ENCODE data around the gene KCNN4. TPM values are rescaled to one million over a fixed set of nuclear protein-coding genes. Genes with fewer than 3 reads are reported as not detected.

KCNN4 gene
- total and polyA plus RNA-seq, 2 of the 13 experiments (the other 11 are each of a cell fraction or from before 2014, with no cell fraction given): 0.13 to 0.25 TPM

DNA sequence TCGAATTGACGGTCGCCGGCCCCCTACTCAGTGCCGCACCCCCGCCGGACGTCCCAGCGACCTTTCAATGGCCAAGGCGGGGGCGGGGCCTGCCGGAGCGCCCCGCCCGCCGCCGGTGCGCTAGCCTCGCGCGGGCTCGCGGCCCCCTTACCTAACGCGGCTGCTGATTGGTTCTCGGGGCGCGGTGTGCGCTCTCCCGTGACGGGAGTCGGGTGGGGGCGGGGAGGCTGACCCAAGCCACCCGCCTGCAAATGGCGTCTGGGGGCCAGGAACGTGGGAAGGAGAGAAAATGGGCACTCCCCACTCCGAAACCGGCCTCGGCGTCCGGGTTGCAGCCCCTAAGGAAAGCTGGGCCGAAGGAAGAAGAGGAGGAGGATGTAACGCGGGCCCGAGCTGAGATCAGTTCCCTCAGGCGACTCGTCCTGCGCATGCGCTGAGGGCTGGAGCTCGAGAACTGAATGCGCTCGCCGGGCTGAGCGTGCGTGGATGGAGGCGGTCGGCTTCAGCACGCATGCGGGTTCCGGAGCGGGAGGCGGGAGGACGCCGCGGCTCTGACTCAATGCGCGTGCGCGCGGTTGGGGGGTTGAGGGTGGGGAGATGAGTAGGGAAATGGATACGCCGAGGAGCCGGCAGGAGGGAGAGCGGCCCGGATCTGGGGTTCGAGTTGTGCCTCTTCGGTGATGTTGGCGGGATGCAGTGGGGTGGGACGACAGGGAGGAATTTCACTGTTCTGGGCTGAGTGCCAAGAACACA lies 26.1 kb downstream of the KCNN4 start, which contains the start of gene SMG9 (continued):
- TF ChIP-seq, protein P1, sequence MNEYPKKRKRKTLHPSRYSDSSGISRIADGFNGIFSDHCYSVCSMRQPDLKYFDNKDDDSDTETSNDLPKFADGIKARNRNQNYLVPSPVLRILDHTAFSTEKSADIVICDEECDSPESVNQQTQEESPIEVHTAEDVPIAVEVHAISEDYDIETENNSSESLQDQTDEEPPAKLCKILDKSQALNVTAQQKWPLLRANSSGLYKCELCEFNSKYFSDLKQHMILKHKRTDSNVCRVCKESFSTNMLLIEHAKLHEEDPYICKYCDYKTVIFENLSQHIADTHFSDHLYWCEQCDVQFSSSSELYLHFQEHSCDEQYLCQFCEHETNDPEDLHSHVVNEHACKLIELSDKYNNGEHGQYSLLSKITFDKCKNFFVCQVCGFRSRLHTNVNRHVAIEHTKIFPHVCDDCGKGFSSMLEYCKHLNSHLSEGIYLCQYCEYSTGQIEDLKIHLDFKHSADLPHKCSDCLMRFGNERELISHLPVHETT (CRISPR knock-in tag; conservative IDR thresholded peaks at IDR 0.05): peak; percentile 43; the same call in 1 of the 2 replicates
- TF ChIP-seq PHF8 (CRISPR knock-in tag; IDR thresholded peaks at IDR 0.05) (peak; percentile 95), ZNF446 (CRISPR knock-in tag; IDR thresholded peaks at IDR 0.05) (no peak), PHF5A (CRISPR knock-in tag; IDR thresholded peaks at IDR 0.05; ENCODE audit: low read depth, unreplicated experiment) (no peak), CHD4 (IDR thresholded peaks at IDR 0.05; ENCODE audit: borderline replicate concordance, low read length) (no peak), FOXP1 (IDR thresholded peaks at IDR 0.05) (no peak), FOXP1 (CRISPR knock-in tag; IDR thresholded peaks at IDR 0.05) (no peak), DPF2 (CRISPR knock-in tag; IDR thresholded peaks at IDR 0.05; ENCODE audit: borderline replicate concordance, low read depth) (no peak), ZNF33B (CRISPR knock-in tag; IDR thresholded peaks at IDR 0.05) (no peak), SP1 (IDR thresholded peaks at IDR 0.05) (no peak), SP1 (CRISPR knock-in tag; IDR thresholded peaks at IDR 0.05) (peak; percentile 71; the same call in 1 of the 2 replicates), MTA1 (CRISPR knock-in tag; IDR thresholded peaks at IDR 0.05; ENCODE audit: borderline replicate concordance) (no peak), HDAC2 (CRISPR knock-in tag; IDR thresholded peaks at IDR 0.05) (0 out of 2 replicates have a peak, but pooled peaks have one; percentile 14), ZNF430 (CRISPR knock-in tag; IDR thresholded peaks at IDR 0.05) (0 out of 2 replicates have a peak, but pooled peaks have one; percentile 19), SPEN (CRISPR knock-in tag; IDR thresholded peaks at IDR 0.05; ENCODE audit: low read depth) (peak; percentile 80), ZFP41 (CRISPR knock-in tag; IDR thresholded peaks at IDR 0.05; ENCODE audit: borderline replicate concordance) (no peak), PHF21A (CRISPR knock-in tag; IDR thresholded peaks at IDR 0.05) (peak; percentile 78), ZNF768 (CRISPR knock-in tag; IDR thresholded peaks at IDR 0.05) (no peak; the same call in 1 of the 2 replicates), ATF7 (IDR thresholded peaks at IDR 0.05) (no peak), ATF7 (CRISPR knock-in tag; IDR thresholded peaks at IDR 0.05) (no peak)
- TF ChIP-seq, protein P2, sequence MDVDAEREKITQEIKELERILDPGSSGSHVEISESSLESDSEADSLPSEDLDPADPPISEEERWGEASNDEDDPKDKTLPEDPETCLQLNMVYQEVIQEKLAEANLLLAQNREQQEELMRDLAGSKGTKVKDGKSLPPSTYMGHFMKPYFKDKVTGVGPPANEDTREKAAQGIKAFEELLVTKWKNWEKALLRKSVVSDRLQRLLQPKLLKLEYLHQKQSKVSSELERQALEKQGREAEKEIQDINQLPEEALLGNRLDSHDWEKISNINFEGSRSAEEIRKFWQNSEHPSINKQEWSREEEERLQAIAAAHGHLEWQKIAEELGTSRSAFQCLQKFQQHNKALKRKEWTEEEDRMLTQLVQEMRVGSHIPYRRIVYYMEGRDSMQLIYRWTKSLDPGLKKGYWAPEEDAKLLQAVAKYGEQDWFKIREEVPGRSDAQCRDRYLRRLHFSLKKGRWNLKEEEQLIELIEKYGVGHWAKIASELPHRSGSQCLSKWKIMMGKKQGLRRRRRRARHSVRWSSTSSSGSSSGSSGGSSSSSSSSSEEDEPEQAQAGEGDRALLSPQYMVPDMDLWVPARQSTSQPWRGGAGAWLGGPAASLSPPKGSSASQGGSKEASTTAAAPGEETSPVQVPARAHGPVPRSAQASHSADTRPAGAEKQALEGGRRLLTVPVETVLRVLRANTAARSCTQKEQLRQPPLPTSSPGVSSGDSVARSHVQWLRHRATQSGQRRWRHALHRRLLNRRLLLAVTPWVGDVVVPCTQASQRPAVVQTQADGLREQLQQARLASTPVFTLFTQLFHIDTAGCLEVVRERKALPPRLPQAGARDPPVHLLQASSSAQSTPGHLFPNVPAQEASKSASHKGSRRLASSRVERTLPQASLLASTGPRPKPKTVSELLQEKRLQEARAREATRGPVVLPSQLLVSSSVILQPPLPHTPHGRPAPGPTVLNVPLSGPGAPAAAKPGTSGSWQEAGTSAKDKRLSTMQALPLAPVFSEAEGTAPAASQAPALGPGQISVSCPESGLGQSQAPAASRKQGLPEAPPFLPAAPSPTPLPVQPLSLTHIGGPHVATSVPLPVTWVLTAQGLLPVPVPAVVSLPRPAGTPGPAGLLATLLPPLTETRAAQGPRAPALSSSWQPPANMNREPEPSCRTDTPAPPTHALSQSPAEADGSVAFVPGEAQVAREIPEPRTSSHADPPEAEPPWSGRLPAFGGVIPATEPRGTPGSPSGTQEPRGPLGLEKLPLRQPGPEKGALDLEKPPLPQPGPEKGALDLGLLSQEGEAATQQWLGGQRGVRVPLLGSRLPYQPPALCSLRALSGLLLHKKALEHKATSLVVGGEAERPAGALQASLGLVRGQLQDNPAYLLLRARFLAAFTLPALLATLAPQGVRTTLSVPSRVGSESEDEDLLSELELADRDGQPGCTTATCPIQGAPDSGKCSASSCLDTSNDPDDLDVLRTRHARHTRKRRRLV (CRISPR knock-in tag; IDR thresholded peaks at IDR 0.05): peak; percentile 92
- TF ChIP-seq, protein P3, sequence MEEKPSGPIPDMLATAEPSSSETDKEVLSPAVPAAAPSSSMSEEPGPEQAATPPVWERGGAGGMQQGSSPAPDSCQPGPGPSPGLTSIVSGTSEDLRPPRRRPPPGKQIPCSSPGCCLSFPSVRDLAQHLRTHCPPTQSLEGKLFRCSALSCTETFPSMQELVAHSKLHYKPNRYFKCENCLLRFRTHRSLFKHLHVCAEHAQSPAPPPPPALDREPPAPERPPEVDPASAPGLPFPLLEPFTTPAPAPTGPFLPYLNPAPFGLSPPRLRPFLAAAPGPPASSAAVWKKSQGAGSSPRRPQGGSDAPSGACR (CRISPR knock-in tag; IDR thresholded peaks at IDR 0.05): peak; percentile 73; the same call in 1 of the 2 replicates
- TF ChIP-seq, protein P4, sequence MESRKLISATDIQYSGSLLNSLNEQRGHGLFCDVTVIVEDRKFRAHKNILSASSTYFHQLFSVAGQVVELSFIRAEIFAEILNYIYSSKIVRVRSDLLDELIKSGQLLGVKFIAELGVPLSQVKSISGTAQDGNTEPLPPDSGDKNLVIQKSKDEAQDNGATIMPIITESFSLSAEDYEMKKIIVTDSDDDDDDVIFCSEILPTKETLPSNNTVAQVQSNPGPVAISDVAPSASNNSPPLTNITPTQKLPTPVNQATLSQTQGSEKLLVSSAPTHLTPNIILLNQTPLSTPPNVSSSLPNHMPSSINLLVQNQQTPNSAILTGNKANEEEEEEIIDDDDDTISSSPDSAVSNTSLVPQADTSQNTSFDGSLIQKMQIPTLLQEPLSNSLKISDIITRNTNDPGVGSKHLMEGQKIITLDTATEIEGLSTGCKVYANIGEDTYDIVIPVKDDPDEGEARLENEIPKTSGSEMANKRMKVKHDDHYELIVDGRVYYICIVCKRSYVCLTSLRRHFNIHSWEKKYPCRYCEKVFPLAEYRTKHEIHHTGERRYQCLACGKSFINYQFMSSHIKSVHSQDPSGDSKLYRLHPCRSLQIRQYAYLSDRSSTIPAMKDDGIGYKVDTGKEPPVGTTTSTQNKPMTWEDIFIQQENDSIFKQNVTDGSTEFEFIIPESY (CRISPR knock-in tag; IDR thresholded peaks at IDR 0.05): no peak
